NCI-H526 (cell line): ENCODE measurements around the gene SUGCT.

Experiments used
- DNase-seq, 2 experiments: peaks; one replicate each; lab custom pipeline; 2025; lab: John Stamatoyannopoulos, UW

The SUGCT gene

DNA sequence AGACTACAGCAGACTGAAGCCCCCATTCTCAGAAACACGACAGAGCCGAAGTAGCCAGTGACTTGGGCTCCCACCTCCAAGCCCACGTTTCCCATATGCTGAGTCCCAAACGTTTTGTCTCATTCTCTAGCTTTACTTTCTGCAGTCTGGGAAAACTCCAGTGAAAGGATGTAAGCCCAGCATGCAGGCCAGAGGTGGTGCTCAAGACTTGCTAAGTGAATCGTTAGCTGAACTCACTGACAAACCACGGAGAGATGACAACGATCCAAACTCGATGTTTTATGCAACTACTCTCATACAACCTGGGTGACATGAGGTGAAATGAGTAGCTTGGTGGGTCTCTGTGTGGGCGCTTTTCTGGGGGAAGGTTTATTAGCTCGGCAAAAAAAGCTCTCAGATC lies 731.8 kb downstream of the SUGCT start:
- DNase-seq = no peak

DNA sequence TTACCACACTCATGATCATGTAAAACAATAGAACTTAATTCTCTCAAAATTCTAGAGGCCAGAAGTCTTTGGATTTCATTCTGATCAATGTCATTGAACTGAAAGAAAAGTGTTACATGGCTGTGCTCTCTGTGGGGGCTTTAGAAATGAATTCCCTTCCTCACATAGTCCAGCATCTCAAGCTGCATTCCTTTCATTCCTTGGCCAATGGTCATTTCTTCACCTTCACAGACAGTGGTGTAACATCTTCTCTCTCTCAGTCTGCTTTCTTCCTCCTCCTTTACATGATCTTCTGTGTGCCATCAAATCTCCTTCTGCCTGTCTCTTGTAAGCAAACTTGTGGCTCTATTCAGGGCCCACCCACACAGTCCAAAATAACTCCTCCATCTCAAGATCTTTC lies 735.3 kb downstream of the SUGCT start:
- no peak for DNase-seq

DNA sequence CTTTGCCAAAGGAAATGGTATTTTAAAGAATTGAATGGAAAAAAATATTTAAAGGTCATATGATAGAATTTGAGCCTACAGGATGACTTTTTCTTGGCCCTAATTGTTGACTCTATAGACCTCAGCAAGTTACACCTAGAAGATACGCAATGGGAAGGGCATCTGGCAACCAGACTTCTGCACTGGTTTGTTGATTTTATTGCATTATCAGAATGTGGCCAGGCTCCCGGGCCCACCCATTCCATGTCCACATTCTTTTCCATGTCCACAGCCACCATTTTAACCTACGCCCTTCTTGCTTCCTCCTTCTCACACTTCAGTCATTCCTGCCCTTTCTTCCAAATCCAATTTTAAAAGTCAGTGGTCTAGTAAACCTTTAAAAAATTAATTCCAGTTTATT lies 738.4 kb downstream of the SUGCT start:
- no peak for DNase-seq

DNA sequence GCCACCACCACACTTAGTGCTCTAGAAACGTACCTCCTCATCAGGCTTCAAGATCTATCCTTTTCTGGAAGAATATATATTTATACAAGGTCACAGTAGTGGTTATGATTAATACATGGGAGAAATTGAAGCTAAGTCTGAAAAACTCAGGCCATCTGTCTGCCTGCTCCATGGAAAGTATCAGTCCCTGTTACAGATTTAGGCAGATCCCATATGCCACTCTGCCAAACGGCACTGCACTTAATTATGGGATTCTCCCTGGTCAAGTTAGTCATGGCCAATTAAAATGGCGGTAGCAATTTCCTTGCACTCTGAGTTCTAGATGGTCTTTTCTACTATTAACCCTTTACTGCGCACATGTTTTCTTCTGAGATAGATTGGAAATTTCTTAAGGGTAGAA lies 740.0 kb downstream of the SUGCT start:
- DNase-seq = no peak

DNA sequence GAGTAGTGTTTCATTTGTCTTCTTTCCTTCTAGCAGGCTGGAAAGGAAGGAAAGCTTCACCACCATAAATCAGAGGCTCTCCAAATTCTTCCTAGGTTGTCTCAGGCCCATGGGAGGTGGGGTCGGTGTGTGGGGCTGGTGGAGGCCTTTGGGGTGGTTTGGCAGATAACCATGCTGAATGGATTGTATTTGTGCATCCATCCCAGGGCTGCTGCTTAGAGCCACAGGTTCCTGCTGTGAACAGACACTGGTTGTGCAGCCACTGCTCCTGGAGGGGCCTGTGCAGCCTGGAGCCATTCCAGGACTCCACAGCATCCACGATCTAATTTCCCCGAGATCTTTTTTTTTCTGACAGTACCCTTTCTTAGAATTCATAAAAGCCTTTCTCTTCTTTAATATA lies 741.8 kb downstream of the SUGCT start:
- DNase-seq = no peak

DNA sequence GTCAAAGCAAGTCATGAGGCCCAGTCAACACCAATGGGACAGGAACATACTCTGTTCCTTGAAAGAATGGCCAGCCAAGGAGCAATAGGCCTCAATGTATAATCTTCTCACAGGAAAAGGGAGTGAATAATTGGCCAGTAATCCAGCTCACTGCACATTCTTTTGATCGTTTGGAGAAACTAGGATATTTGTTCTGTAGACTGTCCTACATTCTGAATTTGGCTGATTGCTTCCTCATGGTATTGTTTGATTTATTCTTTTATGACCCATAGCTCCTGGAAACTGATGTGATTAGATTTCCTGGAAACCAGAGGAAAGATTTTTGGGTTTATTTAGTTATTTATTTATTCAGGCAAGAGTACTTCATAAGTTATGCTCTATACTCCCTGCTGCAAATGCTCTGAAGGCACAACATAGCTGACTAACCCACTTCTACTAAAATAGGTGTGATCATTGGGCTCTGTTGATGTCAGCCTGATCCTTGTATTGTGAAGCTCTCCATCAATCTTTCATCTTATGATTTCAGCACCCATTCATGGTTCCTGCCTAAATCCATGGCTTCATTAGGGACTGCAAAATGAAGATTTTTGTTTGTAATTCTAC lies 745.2 kb downstream of the SUGCT start:
- DNase-seq = no peak

DNA sequence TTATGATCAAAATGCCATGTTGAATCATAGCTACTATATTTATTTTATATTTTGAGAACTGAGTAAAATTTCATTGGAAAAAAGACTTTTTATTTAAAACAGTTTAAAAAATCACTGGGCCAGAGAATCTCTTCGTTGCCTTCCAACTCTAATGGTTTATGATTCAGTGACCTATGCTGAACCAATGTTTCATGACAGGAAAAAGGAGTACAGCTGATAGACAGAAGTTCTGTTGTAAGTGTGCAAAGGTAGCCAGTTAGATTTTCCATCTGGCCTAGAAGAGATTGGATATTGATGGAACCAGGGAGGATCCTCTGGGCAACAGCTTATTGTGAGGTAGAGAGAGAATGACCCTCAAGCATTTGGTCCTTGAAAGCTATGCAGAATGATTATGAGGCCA lies 745.8 kb downstream of the SUGCT start:
- no peak for DNase-seq

DNA sequence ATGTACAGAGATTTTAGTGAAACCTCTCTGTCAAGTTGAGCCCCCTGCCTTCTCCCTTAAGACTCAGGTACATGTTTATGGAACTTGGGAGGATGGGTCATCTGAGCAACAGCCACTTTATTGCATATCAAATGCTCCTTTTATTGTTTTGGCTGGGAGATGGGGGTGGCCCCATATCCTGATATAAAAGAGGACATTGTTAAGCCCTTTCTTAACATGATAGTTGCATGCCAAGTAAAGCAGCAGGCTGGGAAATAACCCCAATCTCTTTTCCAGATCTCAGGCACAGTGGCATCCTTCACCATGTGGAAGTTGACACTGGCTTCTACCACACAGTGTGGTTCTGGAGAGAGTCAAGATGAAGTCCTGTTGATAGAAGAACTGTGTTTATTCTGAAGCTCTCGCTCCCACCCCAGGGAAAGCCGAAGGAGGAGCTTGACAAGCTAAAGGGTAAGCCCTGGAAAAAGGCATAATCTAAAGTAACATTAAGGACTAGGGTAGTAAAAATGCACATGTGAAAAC lies 746.7 kb downstream of the SUGCT start:
- DNase-seq = no peak

DNA sequence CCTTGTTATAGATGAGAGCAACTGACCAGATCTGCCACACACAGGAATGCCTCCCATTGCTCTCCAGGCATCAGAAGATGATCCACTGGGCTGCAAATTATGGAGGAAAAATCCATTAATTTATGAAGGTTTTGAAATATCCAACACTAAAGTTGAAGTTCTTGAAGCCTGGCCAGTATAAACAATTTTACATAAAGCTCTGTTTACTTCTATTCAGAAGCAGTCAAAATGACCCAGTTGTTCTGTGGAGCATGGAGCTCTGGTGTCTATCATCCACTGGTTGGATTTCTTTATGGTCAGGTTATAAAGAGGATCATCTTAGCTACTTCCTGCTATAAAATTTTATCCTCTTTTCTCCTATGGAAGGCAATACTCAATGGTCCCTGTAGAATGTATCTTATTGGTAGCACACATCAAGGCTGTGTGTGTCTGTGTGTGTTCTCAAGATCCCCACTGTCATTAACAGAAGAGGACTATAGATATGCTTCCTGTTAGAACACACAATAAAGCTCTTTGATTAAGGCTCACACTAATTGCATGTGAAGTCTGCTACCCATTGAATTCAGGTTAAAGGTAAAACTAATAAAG lies 747.4 kb downstream of the SUGCT start:
- DNase-seq = no peak

DNA sequence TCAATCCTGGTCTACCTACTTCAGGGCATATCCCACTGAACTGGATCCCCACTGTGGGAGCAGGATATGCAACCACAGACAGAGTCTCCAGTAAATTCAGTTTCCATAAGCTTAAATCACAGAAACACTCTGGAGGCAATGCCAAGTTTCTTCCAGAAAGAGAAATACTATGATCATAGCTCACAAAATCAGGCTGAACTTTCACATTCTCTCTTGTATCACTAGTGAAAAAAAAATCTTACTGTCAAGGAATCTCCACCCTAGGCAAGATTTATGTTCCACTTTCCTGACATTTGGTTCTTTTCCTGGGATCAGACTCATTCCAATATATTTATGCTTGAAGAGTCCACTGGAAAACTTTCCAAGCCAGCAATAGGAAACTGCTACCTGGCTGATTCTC lies 749.0 kb downstream of the SUGCT start:
- DNase-seq = no peak

DNA sequence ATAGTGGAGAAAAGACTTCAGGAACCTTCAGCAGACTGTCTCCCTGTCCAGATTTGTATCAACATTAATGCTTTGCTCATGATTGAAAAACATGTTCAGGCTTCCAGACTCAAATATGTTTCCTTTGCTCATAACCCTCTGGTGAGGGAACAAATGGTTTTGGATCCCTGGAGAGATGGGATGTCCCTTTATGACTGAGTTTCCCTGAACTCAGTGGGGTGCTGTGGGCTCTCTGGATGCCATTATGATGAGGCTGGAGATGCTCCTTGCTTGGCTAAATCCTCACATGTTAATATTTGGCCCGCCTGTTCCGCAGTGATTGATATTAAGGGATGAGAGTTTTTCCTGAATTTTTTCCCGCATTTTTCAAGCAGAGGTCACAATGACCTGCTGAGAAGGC lies 749.4 kb downstream of the SUGCT start:
- no peak for DNase-seq

DNA sequence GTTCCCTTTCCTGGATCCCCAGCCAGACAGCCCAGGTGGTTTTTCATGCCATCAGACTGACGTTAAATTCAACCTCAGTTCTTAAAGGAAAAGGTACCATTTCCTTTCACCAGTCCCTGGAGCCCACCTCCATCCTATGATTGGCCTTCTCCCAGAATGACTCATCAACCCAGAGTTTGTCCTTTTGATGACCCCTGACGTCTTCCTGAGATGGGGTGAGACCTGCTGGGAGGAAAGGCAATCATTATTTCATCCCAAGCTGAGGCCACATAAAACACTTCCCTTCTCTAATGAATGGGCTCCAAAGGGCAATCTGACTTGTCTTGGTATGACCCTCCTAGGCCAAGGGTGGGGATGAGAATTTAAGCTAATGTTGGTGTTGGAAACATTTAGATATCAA lies 750.7 kb downstream of the SUGCT start:
- no peak for DNase-seq

DNA sequence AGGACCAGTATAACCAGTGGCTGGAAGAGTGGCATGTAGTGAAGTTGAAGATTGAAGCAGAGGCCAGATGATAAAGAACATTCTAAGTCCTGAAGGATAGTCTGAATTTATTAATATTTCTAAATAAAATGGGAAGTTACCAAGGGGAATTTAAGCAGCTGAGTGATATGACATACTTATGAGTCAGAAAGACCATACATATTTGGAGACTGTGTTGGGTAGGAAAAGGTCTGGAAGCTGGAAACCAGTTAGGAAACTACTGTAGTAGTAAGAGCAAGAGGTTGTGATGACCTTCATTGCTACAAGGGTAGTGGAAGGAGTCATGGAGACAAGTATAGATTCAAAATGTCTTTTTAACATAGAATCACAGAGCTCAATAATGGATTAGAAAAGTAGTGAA lies 752.3 kb downstream of the SUGCT start:
- no peak for DNase-seq

DNA sequence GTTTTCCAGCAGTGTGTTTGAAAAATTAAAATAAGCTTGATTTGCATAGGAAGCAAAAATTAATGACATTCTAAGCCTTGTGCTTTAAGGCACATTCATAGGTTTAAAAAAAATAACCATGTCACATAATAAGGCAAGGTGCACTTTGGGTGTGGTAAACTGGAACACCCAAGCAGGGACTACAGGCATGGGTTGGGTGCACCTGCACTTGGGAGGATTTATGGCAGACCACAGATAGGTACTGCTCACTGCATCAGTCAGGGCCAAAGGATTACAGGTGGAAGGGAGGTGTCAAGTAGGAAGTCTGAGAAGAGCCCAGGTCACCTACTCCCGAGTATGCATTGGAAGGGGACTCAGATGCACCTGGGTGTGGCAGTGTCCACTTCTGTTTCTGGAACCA lies 753.7 kb downstream of the SUGCT start:
- no peak for DNase-seq

DNA sequence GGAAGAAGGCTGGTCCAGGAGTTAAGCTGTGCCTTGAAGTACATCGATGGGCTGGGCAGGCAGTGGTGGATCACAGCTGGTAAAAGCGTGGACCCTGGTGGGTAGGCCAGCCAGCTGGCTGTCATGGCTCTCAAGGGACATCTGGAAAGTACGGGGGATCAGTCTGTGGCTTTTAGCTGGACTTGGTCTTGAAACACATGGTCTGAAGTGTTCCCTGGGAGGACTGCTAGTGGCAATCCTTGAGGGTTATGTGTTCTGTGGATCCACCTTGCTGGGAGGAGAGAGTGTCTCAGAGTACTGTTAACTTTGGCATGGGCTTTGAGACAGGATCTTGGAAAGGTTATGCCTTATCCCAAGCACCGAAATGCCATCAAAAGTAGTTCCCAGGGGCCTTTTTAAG lies 754.3 kb downstream of the SUGCT start:
- no peak for DNase-seq

DNA sequence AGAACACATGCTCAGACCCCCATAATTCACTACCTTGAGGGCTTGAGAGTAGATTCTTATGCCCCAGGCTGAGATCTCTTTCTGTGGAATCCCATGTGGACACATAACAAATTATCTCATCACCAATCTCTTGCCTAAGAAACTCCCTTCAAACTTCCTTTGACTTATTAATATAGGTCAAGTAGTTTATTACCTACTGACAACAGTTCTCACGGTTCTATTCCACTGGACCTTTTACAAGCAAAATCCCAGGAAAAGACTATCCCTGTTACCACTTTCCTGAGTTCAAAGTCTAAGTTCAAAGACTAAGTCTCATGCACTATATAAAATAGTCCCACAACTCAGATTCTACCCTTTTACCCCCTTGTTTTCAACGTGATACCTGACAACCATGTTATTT lies 754.7 kb downstream of the SUGCT start:
- no peak for DNase-seq

DNA sequence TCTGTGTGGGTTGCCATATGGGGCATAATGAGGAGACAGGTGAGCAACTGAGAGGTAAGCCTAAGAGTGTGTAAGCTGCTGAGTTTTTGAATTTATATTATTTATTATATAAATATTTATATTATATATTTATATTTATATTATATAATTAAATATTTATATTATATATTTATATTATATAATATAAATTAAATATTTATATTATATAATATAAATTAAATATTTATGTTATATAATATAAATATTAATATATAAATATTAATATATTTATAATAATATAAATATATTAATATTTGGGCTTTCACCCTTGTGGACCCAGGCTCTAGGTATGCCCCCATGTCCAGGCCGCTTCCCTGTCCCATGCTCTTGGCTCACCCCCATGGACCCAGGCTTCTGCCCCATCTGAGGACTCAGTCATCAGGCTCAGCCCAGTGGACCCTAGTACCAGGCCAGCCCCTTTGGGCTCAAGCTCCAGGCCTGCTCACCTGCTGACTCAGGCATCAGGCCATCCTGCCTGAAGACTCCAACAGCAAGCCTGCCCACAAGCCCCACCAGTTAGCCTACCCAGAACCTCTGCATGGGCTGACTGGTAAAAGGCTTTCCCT lies 755.4 kb downstream of the SUGCT start:
- no peak for DNase-seq

DNA sequence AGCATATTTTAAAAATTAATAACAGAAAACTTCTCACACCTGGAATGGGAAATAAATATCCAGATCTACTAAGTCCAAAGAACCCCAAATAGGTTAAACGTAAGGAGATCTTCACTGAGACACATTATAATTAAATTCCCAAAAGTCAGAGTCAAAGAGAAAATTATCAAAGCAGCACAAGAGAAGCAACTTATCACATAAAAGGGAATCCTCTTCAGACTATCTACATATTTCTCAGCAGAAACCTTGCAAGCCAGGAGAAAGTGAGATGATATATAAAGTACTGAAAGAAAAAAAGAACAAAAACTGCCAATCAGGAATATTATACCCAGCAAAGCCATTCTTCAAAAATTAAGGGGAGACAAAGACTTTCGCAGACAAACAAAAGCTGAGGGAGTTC lies 756.4 kb downstream of the SUGCT start:
- DNase-seq = no peak

DNA sequence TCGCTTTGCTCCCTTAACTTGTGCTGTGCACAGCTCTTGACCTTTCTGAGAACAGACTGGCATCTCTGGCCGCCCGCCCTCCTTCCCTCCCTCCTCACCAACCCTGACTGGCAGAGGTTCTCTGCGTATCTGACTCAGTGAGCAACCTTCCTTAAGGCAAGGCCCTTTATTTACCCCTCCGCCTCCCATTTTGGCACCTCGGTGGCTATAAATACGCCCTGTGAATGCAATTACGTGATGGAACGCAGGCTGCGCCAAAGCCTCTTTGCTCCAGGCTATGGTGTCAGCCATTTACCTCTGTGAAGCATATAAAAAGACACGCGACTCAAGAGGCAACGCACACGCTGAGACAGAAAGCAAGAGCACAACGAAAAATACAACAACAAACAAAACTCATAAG lies 764.3 kb downstream of the SUGCT start:
- DNase-seq = no peak

DNA sequence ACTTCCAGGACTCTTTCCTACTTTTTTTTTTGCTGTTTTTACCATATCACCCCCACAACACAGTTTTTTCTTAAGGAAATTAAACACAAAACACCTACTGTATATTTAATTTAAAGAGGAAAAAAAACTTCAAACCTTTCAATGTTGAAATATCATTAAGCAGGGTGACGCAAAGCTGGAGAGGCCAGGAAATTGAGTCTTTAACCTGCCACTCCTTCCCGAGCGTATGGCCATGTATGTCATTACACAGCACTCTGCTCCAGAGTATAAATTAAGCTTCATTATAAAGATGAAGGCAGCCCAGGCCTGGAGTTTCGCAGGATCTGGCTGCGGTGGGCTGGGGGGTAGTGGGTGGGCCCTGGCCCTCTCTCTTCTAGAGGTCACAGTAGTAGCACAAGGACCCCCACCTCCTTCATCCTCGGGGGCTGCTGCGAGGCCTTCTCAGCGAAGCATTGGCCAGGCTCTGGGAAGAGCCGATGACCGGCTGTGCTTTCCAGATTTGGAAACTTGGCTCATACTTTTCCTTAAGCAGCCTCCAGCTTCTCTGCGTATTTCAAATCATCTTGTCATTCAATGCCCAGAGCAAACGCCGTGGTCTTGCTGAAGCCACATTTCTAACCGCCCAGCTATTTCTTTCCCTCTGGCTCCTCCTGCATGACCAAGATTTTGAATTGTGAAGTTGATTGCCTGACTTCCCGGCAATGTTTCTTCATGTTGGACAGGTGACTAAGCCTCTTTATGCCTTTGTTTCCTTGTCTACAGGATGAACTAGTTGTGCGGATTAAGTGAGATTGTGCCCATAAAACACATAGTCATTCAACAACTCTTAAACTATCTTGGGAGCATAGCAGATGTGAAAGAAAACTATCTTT lies 765.1 kb downstream of the SUGCT start:
- no peak for DNase-seq

DNA sequence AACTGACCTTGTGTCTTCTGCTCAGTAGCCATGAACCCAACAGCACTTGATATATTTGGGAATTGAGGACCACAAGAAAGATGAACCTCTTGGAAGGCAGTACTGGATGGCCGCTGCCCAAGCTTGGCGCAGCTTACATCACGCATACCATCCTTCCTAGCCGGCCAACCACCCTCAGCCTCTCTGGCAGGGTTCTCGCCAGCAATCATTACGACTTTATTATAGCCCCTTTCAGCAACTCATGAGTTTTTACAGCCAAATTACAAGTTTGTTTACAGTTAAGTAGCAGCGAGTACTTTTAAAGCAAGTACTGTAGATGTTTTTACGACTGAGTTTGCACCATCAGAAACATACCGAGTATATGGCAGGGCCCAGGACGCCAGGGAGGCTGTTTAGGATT lies 769.1 kb downstream of the SUGCT start:
- DNase-seq = no peak

DNA sequence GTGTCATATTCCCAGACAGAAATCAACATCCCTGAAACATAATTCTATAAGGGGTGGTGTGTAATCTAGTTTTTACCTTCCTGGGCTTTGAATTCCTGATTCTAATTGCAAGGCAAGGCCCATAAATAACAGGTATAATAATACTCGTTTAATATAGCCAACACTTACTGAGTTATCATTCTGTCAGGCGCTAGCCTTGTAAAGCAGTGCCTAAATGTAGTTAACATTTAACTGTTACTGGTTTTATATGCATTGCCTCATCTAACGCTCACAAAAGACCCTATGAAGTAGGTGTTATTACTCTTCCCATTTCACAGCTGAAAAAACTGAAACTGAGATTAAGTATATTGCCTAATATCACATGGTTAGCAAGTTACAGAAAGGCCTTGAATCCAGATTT lies 772.5 kb downstream of the SUGCT start:
- no peak for DNase-seq
